Liver (tissue), 9 donors: Measurements from ENCODE around the gene GLRX. TPM values are rescaled to one million over a fixed set of nuclear protein-coding genes. Genes with fewer than 3 reads are reported as not detected.
"Not testable (repeated sequence)": the region's sequence is repeated elsewhere in the genome, so short reads cannot be mapped to it uniquely, and the experiment has no call there.

Experiments
- DNase-seq: peaks from one replicate; pipeline ENCODE4 v3.0.0-alpha.2; 2017; ENCODE audit warnings: low spot score
- H3K27ac ChIP-seq, 2 donors: one replicate each; pipeline ENCODE4 v1.7.0; 2013; ENCODE audit warnings: inconsistent platforms in 2 of 2, low read length in 2 of 2, control low read depth in 1 of 2, low read depth in 1 of 2, mild to moderate bottlenecking in 1 of 2
- H3K27me3 ChIP-seq, 4 donors: one replicate each; pipeline versions ENCODE4 v1.6.1 to v1.7.0; 2013; ENCODE audit warnings: low read length in 3 of 4, inconsistent platforms in 1 of 4, mild to moderate bottlenecking in 1 of 4, moderate library complexity in 1 of 4; ENCODE audit not compliant: control insufficient read depth in 4 of 4, insufficient read depth in 4 of 4
- H3K36me3 ChIP-seq, 4 donors: one replicate each; pipeline versions ENCODE4 v1.6.1 to v1.7.0; 2013; ENCODE audit warnings: low read length in 3 of 4, mild to moderate bottlenecking in 3 of 4, low read depth in 1 of 4, moderate library complexity in 1 of 4; ENCODE audit not compliant: control insufficient read depth in 4 of 4, insufficient read depth in 3 of 4
- H3K4me1 ChIP-seq, 4 donors: one replicate each; pipeline versions ENCODE4 v1.6.1 to v1.7.0; 2013; ENCODE audit warnings: low read length in 3 of 4, mild to moderate bottlenecking in 3 of 4, moderate library complexity in 1 of 4; ENCODE audit not compliant: control insufficient read depth in 4 of 4, insufficient read depth in 4 of 4
- H3K4me3 ChIP-seq, 3 donors: one replicate each; pipeline versions ENCODE4 v1.6.1 to v1.7.0; 2013; ENCODE audit warnings: low read length in 3 of 3, control low read depth in 1 of 3, low read depth in 1 of 3, mild to moderate bottlenecking in 1 of 3
- H3K9ac ChIP-seq, 2 donors: one replicate each; pipeline ENCODE4 v1.7.0; 2013; ENCODE audit warnings: low read length in 2 of 2, mild to moderate bottlenecking in 2 of 2, moderate library complexity in 2 of 2, control low read depth in 1 of 2, low read depth in 1 of 2
- H3K9me3 ChIP-seq, 4 donors: one replicate each; pipeline versions ENCODE4 v1.6.1 to v1.7.0; 2013; ENCODE audit warnings: low read length in 3 of 4; ENCODE audit not compliant: control insufficient read depth in 4 of 4
- ATF3 ChIP-seq: IDR thresholded peaks from 2 replicates; pipeline ENCODE4 v1.6.1; 2016; ENCODE audit warnings: antibody characterized with exemption
- HNF4A ChIP-seq, 2 donors: conservative IDR thresholded peaks; 2 replicates each; pipeline ENCODE4 v1.6.1; 2016; ENCODE audit warnings: antibody characterized with exemption in 2 of 2, mild to moderate bottlenecking in 2 of 2
- NR2F2 ChIP-seq: IDR thresholded peaks from 2 replicates; pipeline ENCODE4 v1.6.1; 2016; ENCODE audit warnings: antibody characterized with exemption
- RXRA ChIP-seq, 2 donors: IDR thresholded peaks; 2 replicates each; pipeline ENCODE4 v1.6.1; 2017 to 2018; ENCODE audit warnings: antibody characterized with exemption in 2 of 2, mild to moderate bottlenecking in 1 of 2
- SP1 ChIP-seq: IDR thresholded peaks from 2 replicates; pipeline ENCODE4 v1.6.1; 2018; ENCODE audit warnings: antibody characterized with exemption, mild to moderate bottlenecking
- YY1 ChIP-seq: IDR thresholded peaks from 2 replicates; pipeline ENCODE4 v1.6.1; 2016; ENCODE audit warnings: antibody characterized with exemption, mild to moderate bottlenecking
- WGBS: extraction: QIAGEN DNeasy Blood & Tissue Kit; methylation state at CpG from one replicate; pipeline ENCODE4 v1.1.7; 2013; 5-methylcytosine and 5-hydroxymethylcytosine counted together
- polyA plus RNA-seq, 2 donors: library from polyadenylated mRNA; stranded (reverse) in 1 of 2; unstranded in 1 of 2; fragments of 200-250 nt in 1 of 2; fragments of >200 nt in 1 of 2; fragmentation: Nextera tagmentation in 1 of 2; extraction: Ambion mirVana in 1 of 2; gene quantifications; one replicate each; pipeline versions ENCODE4 v1.2.1 to v1.2.3, GENCODE V29; 2013 to 2015
- total RNA-seq, 2 donors: library from RNA; depleted of rRNA; stranded (reverse); fragments of >200 nt; gene quantifications; one replicate each; pipeline ENCODE4 v1.2.3, GENCODE V29; 2014
- donor health status: healthy.
- donor health status: healthy.
- donor health status: healthy.
- donor health status: healthy.
- donor health status: healthy.

The GLRX gene
- total and polyA plus RNA-seq, 4 donors = 48.2 to 187 (median 107) TPM

- no peak for TF ChIP-seq YY1
- no peak for TF ChIP-seq NR2F2
- TF ChIP-seq RXRA (IDR thresholded peaks at IDR 0.05) = no peak
- TF ChIP-seq SP1 = no peak
- TF ChIP-seq ATF3 = no peak
Measured at GRCh38 chr5:95815155-95815729, 7.3 kb downstream of the GLRX start (continued).

- H3K9me3 ChIP-seq, H3K27ac ChIP-seq, H3K27me3 ChIP-seq, H3K4me3 ChIP-seq, DNase-seq, H3K9ac ChIP-seq: not testable (repeated sequence)
- peaks cover 3 to 35% (median 26%) of the 10 kb centered on the region in 4 donors for H3K36me3 ChIP-seq
- H3K4me1 ChIP-seq = peaks cover 7 to 50% (median 37%) of the 10 kb centered on the region in 4 donors
- WGBS = 66% methylated on average over 8 of the region's 8 CpGs
Measured at GRCh38 chr5:95813035-95813434, 9.5 kb downstream of the GLRX start.

GRCh38 chr5:95812074-95812471 is 10.5 kb downstream of the GLRX start:
- H3K27ac ChIP-seq = no peak overlapping the region
- no peak overlapping the region for H3K9ac ChIP-seq
- H3K4me1 ChIP-seq = peaks cover 7 to 43% (median 28%) of the 10 kb centered on the region in 4 donors
- no peaks in the 10 kb centered on the region for H3K27me3 ChIP-seq
- H3K36me3 ChIP-seq = peaks cover 3 to 34% (median 26%) of the 10 kb centered on the region in 4 donors
- 70% methylated on average over 6 of the region's 6 CpGs for WGBS
- TF ChIP-seq HNF4A (conservative IDR thresholded peaks at IDR 0.05) (peak; percentile 18 to 35), SP1 (peak; percentile 22), RXRA (IDR thresholded peaks at IDR 0.05) (no peak)
- DNase-seq = no peak
- H3K9me3 ChIP-seq = no peaks in the 10 kb centered on the region
- H3K4me3 ChIP-seq = no peak overlapping the region

GRCh38 chr5:95811461-95812073 is 11.0 kb downstream of the GLRX start:
- 81% methylated on average over 13 of the region's 13 CpGs for WGBS
- not testable (repeated sequence) for H3K27me3 ChIP-seq, H3K9me3 ChIP-seq, DNase-seq, H3K4me3 ChIP-seq, H3K9ac ChIP-seq, H3K27ac ChIP-seq
- Histone ChIP-seq H3K4me1 (peaks cover 7 to 38% (median 26%) of the 10 kb centered on the region in 4 donors), H3K36me3 (peaks cover 3 to 31% (median 22%) of the 10 kb centered on the region in 4 donors)

GRCh38 chr5:95811126-95811423 is 11.5 kb downstream of the GLRX start:
- H3K27ac ChIP-seq, H3K9me3 ChIP-seq, DNase-seq, H3K27me3 ChIP-seq, H3K4me3 ChIP-seq, H3K9ac ChIP-seq: not testable (repeated sequence)
- 71% methylated on average over 6 of the region's 6 CpGs for WGBS
- Histone ChIP-seq H3K36me3 (peaks cover 3 to 27% (median 18%) of the 10 kb centered on the region in 4 donors), H3K4me1 (peaks cover 7 to 37% (median 22%) of the 10 kb centered on the region in 4 donors)
